IPS-18a (cell line): Measurements from ENCODE around the gene GGCX.
"Not testable (repeated sequence)": the region's sequence is repeated elsewhere in the genome, so short reads cannot be mapped to it uniquely, and the experiment has no call there.

Experiments
- H3K27ac ChIP-seq: one replicate; pipeline ENCODE4 v1.5.1; 2013; ENCODE audit warnings: low read length
- H3K27me3 ChIP-seq: one replicate; pipeline ENCODE4 v1.6.1; 2013; ENCODE audit warnings: mild to moderate bottlenecking, low read length; ENCODE audit not compliant: control insufficient read depth, insufficient read depth
- H3K36me3 ChIP-seq: one replicate; pipeline ENCODE4 v1.6.1; 2013; ENCODE audit warnings: low read depth, low read length; ENCODE audit not compliant: control insufficient read depth
- H3K4me1 ChIP-seq: one replicate; pipeline ENCODE4 v1.6.1; 2013; ENCODE audit warnings: low read depth, low read length; ENCODE audit not compliant: control insufficient read depth
- H3K4me3 ChIP-seq: one replicate; pipeline ENCODE4 v1.5.1; 2013; ENCODE audit warnings: low read length
- H3K9ac ChIP-seq: one replicate; pipeline ENCODE4 v1.6.1; 2013; ENCODE audit warnings: mild to moderate bottlenecking, low read length, moderate library complexity
- H3K9me3 ChIP-seq: one replicate; pipeline ENCODE4 v1.6.1; 2013; ENCODE audit warnings: low read depth, low read length; ENCODE audit not compliant: control insufficient read depth

The GGCX gene

GRCh38 chr2:85600235-85600575 is 38.9 kb upstream of the GGCX start:
- Histone ChIP-seq H3K36me3 (peaks cover 15% of the 10 kb centered on the region), H3K9ac (no peak overlapping the region), H3K27ac (no peak overlapping the region), H3K4me3 (no peak overlapping the region), H3K9me3 (no peaks in the 10 kb centered on the region), H3K4me1 (no peaks in the 10 kb centered on the region), H3K27me3 (no peaks in the 10 kb centered on the region)

DNA sequence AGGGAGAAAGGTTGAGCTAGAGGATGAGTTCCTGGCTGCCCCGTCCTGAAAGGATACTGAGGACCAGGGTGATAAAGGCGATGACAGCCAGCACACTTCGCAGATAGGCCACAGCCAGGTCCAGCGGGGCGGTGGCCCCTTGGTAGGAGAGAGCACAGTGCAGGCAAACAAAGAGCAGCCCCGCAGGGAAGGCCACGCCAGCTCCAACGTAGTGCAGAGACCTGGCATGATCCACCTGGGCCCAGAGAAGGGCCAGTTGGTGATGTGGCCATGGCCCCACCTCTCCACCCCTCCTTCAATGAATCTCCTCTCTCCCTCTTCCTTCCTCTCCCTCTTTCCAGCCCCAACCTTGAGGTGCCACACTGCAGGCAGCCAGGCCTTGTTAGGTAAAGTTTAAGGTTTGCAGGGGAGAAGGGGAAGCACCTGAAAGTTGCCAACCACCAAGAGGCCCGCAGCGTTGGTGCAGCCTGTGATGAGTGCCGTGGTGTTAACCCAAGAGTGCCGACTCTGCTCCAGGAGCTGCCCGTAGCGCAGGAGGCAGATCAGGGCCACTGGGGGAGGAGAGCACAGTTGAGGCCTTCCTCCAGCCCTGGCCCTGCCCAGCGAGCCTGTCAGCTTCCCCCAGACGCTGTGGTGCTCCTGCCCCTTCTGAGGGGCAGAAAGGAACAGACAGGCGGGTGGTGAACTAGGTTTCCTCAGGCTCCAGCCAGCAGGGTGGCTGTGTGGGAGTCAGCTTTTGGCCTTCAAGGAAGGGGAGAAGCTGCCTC is 38.4 kb upstream of the GGCX start:
- Histone ChIP-seq H3K4me1 (no peaks in the 10 kb centered on the region), H3K27ac (no peak overlapping the region)

GRCh38 chr2:85598594-85599340 is 37.5 kb upstream of the GGCX start:
- H3K4me1 ChIP-seq = no peaks in the 10 kb centered on the region

More for the DNA sequence above, 38.4 kb upstream of the GGCX start:
- H3K9ac ChIP-seq = no peak overlapping the region
- H3K36me3 ChIP-seq = peaks cover 15% of the 10 kb centered on the region
- no peaks in the 10 kb centered on the region for H3K27me3 ChIP-seq
- no peak overlapping the region for H3K4me3 ChIP-seq
- H3K9me3 ChIP-seq = no peaks in the 10 kb centered on the region

GRCh38 chr2:85597241-85597640 is 35.9 kb upstream of the GGCX start:
- Histone ChIP-seq H3K4me3 (no peak overlapping the region), H3K9me3 (no peaks in the 10 kb centered on the region), H3K4me1 (no peaks in the 10 kb centered on the region), H3K9ac (no peak overlapping the region), H3K27me3 (no peaks in the 10 kb centered on the region), H3K36me3 (peaks cover 15% of the 10 kb centered on the region), H3K27ac (no peak overlapping the region)

More at GRCh38 chr2:85598594-85599340, 37.5 kb upstream of the GGCX start:
- no peaks in the 10 kb centered on the region for H3K27me3 ChIP-seq
- no peak overlapping the region for H3K9ac ChIP-seq
- no peak overlapping the region for H3K4me3 ChIP-seq
- no peaks in the 10 kb centered on the region for H3K9me3 ChIP-seq
- H3K36me3 ChIP-seq = peaks cover 15% of the 10 kb centered on the region
- H3K27ac ChIP-seq = no peak overlapping the region

DNA sequence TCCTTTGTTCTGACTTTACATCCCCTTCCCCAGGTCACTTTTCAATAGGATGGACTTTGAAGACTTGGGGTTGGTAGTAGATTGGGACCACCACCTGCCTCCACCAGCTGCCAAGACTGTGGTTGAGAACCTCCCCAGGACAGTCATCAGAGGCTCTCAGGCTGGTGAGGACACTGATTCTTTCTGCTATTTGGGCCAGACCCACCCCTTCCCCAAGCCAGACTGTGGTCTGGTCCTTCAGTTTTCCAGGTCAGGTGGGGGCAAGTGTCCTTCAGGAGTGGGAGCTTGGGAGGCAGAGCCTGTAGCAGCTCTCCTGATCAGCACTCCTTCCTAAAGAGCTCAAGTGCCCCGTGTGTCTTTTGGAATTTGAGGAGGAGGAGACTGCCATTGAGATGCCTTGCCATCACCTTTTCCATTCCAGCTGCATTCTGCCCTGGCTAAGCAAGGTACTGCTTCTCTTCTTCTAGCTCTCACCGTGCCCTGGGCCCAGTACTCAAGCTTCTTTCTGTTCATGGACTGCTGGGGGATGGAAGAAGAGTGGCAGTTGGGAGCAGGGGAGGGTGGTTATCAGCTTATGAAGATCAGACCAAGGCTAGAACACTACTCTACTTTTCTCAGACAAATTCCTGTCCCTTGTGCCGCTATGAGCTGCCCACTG is 35.3 kb upstream of the GGCX start:
- Histone ChIP-seq H3K9me3 (no peaks in the 10 kb centered on the region), H3K36me3 (peaks cover 15% of the 10 kb centered on the region), H3K27me3 (no peaks in the 10 kb centered on the region), H3K4me1 (no peaks in the 10 kb centered on the region), H3K4me3 (peak overlapping the region; percentile 86), H3K9ac (no peak overlapping the region), H3K27ac (no peak overlapping the region)

GRCh38 chr2:85596026-85596333 is 34.7 kb upstream of the GGCX start:
- Histone ChIP-seq H3K27ac (no peak overlapping the region), H3K9me3 (no peaks in the 10 kb centered on the region), H3K4me3 (peak overlapping the region; percentile 86), H3K36me3 (peaks cover 15% of the 10 kb centered on the region), H3K27me3 (peaks cover 2% of the 10 kb centered on the region), H3K9ac (peak overlapping the region; percentile 69), H3K4me1 (no peaks in the 10 kb centered on the region)

DNA sequence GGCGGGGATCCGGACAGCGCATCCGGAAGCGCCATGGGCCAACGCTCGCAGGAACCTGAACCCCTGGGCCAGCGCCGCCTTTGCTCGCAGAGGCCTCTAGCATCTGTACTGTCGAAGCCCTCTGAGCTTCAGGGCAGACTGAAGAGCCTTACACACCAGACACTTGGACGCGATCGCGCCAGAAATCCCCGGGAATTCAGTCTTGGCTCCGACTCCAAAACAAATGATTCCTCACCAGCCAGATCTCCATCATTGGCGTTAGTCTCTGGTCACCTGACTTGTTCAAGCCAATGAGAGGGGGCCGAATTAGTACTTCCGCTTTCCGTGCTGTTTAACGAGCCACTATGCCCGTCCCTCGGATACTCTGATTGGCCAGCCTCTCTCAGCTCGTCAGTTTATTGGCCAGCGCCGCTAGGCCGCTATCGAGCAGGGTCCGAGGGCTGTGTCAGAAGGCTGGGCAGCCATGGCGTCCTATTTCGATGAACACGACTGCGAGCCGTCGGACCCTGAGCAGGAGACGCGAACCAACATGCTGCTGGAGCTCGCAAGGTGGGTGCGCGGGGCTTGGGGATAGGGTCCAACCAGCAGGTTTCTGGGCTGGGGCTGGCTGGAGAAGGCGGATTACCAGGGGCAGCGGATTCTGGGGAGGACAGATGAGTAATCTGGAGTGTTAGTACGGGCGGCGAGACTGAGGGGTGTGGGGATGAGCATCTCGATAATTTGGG is 34.2 kb upstream of the GGCX start, which contains the start of gene RNF181:
TSS of gene RNF181 (plus strand) at position 445 of the 725 bp plus-strand sequence. CDS start at position 464, 19 bp downstream.
- Histone ChIP-seq H3K9me3 (no peaks in the 10 kb centered on the region), H3K4me3 (peak within 1 kb of the TSS; percentile 86), H3K4me1 (no peaks in the 10 kb centered on the region), H3K27me3 (peaks cover 7% of the 10 kb centered on the region), H3K27ac (no peak within 1 kb of the TSS), H3K36me3 (peaks cover 15% of the 10 kb centered on the region), H3K9ac (peak within 1 kb of the TSS; percentile 69)

DNA sequence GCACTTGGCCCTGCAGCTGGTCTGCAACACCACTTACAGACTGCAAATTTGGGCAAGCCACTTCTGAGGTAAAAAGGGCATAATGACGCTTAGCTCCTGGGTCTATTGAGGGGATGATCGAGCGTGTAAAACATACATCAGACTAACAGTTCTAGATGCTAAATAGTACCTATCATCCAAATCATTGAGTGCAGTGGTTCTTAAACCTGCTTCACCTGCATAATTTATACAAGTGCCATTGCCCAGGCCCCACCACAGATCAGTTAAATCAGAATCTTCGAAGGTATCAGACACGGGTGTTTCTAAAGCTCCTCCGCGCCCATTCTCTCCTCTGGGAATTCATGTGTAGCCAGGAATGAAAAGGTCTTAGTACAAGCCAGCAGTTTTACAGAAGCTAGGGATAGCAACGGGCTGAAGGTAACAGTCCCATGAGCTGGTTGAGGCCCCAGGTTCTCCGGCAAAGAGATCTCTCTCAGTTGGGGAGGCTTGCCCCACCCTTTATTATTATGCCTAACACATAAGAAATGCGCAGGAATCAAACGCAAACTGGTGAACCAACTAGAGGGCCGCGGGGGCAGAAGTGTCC is 33.5 kb upstream of the GGCX start:
- peak overlapping the region; percentile 86 for H3K4me3 ChIP-seq
- no peak overlapping the region for H3K27ac ChIP-seq
- peak overlapping the region; percentile 67 for H3K9ac ChIP-seq
- peaks cover 13% of the 10 kb centered on the region for H3K27me3 ChIP-seq
- H3K4me1 ChIP-seq = no peaks in the 10 kb centered on the region
- H3K9me3 ChIP-seq = no peaks in the 10 kb centered on the region
- H3K36me3 ChIP-seq = peaks cover 15% of the 10 kb centered on the region

DNA sequence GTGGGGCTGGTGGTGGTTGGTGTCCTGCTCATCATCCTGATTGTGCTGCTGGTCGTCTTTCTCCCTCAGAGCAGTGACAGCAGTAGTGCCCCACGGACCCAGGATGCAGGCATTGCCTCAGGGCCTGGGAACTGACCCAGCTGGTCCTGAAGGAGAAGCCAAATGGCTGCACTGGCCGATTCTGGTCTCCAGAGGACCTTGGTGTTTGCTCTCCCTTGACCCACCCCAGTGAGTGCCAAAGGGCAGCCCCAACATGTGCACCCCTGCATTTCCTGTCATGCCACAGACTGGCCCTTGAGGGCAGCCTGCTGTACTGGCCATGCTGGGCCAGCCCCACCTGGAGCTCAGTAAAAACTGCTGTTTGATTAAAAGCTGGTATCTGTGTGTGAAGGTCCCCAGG is 31.7 kb upstream of the GGCX start:
- H3K4me1 ChIP-seq = no peaks in the 10 kb centered on the region
- no peak overlapping the region for H3K27ac ChIP-seq
- H3K9me3 ChIP-seq = no peaks in the 10 kb centered on the region
- H3K9ac ChIP-seq = no peak overlapping the region
- H3K27me3 ChIP-seq = peaks cover 13% of the 10 kb centered on the region
- H3K4me3 ChIP-seq = no peak overlapping the region
- H3K36me3 ChIP-seq = peaks cover 8% of the 10 kb centered on the region

- not testable (repeated sequence) for H3K9me3 ChIP-seq, H3K4me1 ChIP-seq, H3K9ac ChIP-seq, H3K36me3 ChIP-seq, H3K27ac ChIP-seq, H3K4me3 ChIP-seq
- peaks cover 13% of the 10 kb centered on the region for H3K27me3 ChIP-seq
Measured at GRCh38 chr2:85592299-85592698, 31.0 kb upstream of the GGCX start.

- Histone ChIP-seq H3K4me1 (no peaks in the 10 kb centered on the region), H3K9me3 (no peaks in the 10 kb centered on the region), H3K27me3 (peaks cover 13% of the 10 kb centered on the region), H3K4me3 (no peak overlapping the region), H3K9ac (no peak overlapping the region), H3K27ac (no peak overlapping the region), H3K36me3 (no peaks in the 10 kb centered on the region)
Measured at GRCh38 chr2:85591563-85591962, 30.3 kb upstream of the GGCX start.
